DND-41 (cell line): Measurements from ENCODE around the gene METTL2B.
"Not testable (repeated sequence)": the region's sequence is repeated elsewhere in the genome, so short reads cannot be mapped to it uniquely, and the experiment has no call there.

Experiments
- CTCF ChIP-seq: IDR thresholded peaks from 2 replicates; pipeline ENCODE4 v1.5.1; 2012; ENCODE audit warnings: borderline replicate concordance, low read length, moderate library complexity, mild to moderate bottlenecking; ENCODE audit not compliant: poor library complexity, severe bottlenecking; ENCODE audit errors: extremely low read depth
- EZH2 ChIP-seq: IDR thresholded peaks from 3 replicates; pipeline ENCODE4 v1.6.1; 2012; ENCODE audit warnings: borderline replicate concordance, low read depth, mild to moderate bottlenecking, moderate library complexity, low read length, inconsistent platforms; ENCODE audit not compliant: severe bottlenecking

GRCh38 chr7:128529191-128529590, 52.6 kb downstream of the METTL2B start:
- TF ChIP-seq EZH2, CTCF: not testable (repeated sequence)
